Cardiac fibroblast (primary cell): ENCODE results near the gene ARTN.
A peak's percentile ranks its signal among the peaks of the same experiment; 100 is the strongest.

Experiments
- DNase-seq, 2 donors: peaks; one replicate each; pipeline versions ENCODE4 v3.0.0 to v3.0.0-alpha.2; 2010; ENCODE audit warnings: low read depth in 2 of 2
- H3K4me3 ChIP-seq, 2 donors: replicated peaks in 1 of 2; 1 replicate in 1 of 2; 2 replicates in 1 of 2; pipeline ENCODE4 v1.5.1; 2011; ENCODE audit warnings: low read depth in 2 of 2, low read length in 2 of 2, mild to moderate bottlenecking in 2 of 2, moderate library complexity in 1 of 2
- TF ChIP-seq, protein P1 (sequence below): IDR thresholded peaks from one replicate; pipeline ENCODE4 v1.5.1; 2011; ENCODE audit warnings: low read depth, mild to moderate bottlenecking, low read length, inconsistent platforms

ARTN gene

DNA sequence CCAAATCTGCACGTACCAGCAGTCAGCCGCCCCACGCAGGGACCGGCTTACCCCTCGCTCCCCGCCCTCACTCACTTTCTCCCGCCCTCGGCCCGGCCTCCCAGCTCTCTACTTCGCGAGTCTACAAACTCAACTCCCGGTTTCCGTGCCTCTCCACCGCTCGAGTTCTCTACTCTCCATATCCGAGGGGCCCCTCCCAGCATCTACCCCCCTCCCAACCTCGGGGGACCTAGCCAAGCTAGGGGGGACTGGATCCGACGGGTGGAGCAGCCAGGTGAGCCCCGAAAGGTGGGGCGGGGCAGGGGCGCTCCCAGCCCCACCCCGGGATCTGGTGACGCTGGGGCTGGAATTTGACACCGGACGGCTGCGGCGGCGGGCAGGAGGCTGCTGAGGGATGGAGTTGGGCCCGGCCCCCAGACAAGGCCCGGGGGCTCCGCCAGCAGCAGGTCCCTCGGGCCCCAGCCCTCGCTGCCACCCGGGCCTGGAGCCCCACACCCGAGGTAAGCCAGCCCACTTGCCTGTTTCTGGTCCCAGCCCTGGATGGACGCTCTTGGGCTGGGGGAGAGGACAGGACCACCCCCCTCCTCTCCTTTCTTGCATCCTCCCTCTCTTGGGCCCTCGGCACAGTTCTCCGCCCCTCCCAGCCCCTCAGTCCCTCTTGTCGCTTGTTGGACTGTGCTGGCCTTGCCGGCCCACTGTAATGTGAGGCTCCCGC lies at the start of gene ARTN:
Gene ARTN (plus strand): TSS at position 416 of the 715 bp plus-strand sequence. CDS start 1,856 bp downstream, outside the sequence.
- TF ChIP-seq, protein P1, sequence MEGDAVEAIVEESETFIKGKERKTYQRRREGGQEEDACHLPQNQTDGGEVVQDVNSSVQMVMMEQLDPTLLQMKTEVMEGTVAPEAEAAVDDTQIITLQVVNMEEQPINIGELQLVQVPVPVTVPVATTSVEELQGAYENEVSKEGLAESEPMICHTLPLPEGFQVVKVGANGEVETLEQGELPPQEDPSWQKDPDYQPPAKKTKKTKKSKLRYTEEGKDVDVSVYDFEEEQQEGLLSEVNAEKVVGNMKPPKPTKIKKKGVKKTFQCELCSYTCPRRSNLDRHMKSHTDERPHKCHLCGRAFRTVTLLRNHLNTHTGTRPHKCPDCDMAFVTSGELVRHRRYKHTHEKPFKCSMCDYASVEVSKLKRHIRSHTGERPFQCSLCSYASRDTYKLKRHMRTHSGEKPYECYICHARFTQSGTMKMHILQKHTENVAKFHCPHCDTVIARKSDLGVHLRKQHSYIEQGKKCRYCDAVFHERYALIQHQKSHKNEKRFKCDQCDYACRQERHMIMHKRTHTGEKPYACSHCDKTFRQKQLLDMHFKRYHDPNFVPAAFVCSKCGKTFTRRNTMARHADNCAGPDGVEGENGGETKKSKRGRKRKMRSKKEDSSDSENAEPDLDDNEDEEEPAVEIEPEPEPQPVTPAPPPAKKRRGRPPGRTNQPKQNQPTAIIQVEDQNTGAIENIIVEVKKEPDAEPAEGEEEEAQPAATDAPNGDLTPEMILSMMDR, result no peak
- H3K4me3 ChIP-seq, result peak within 1 kb of the TSS; percentile 39 to 43
- peak in 1 of 2 donors; percentile 6 for DNase-seq

DNA sequence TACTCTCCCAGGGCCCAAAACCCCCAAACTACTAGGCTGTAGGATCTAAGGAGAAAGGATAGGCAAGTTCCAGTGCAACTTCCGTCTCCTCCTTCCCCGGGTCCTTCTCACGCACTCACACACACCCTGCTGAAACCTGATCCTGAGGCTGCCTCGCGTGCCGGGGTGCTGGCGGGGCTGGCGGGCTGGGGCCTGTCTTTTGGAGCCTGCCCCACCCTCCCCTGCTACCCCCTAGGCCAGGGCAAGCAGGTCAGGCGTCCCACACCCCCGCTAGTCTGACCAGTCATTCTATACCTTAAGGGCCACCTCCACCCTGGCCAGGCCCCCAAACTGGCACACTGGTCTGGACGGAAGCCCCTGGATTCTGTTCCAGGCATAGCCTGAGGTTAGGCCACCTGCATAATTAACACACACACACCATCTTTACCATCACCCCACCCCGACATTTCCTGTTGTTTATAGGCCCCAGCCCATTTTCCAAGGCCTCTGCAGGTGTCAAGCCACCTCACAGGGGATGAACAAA lies 48.3 kb upstream of the ARTN start:
- TF ChIP-seq, protein P1, result no peak
- no peak overlapping the region for H3K4me3 ChIP-seq
- no peak for DNase-seq

DNA sequence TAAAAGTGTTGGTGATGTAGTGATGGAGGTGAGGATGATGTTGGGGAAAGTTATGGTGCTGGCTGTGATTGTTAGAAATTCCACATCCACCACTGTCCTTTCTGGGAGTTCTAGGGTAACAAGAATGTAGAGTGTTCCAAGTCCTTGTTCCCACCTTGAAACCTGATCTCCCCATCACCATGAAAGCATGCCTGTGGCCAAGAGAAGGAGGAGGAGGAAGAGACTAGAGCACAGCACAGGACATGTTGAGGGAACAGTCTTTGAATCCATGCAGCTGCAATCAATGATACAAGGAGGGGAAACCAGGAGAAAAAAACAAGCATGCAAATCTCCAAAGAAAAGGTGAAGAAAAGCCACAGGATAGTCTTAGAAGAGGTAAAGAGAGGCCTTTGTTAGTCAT lies 45.9 kb upstream of the ARTN start:
- no peak for DNase-seq
- H3K4me3 ChIP-seq, result no peak overlapping the region
- TF ChIP-seq, protein P1, result no peak

GRCh38 chr1:43890815-43891214 lies 42.8 kb upstream of the ARTN start:
- TF ChIP-seq, protein P1, result no peak
- DNase-seq, result peak in 1 of 2 donors; percentile 29
- H3K4me3 ChIP-seq, result no peak overlapping the region

DNA sequence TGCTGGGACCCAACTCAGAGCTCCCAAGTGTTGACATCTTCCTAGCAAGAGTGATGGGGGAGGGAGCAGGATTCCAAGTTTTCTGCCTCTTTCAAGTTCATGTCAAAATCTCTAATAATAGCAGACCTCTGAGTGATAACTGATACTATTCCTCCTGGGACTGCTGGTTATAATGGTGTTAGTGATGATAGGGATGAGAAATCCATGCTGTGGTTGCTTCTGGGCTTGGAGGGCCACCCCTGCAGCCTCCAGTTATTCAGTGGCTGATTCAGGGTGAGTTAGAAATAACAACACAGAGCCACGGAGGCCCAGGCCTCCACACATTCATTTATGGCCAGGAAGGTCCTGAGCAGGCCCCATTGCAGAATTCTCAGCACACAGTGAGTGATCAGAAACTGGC lies 40.6 kb upstream of the ARTN start:
- TF ChIP-seq, protein P1, result no peak
- H3K4me3 ChIP-seq, result no peak overlapping the region
- DNase-seq, result peak; percentile 22 to 38

DNA sequence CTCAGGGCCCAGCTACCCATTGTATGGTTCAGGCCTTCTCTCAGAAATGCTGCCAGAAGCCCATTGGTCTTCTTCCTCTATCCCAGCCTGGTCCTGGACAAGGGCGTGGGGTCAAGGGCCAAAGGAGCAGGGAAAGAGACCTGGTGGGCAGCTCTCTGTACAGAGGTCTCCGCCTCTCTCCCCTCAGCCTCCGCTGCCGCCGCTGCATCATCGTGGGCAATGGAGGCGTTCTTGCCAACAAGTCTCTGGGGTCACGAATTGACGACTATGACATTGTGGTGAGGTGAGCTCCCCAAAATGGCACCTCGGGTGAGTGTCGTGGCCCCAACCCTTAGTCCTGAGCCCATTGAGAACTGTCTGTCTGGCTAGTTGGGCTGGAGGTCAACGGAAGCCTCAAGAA lies 34.6 kb upstream of the ARTN start:
- DNase-seq, result no peak
- H3K4me3 ChIP-seq, result no peak overlapping the region
- TF ChIP-seq, protein P1, result no peak

- TF ChIP-seq, protein P1, result no peak
- no peak for DNase-seq
- H3K4me3 ChIP-seq, result no peak overlapping the region
Observed at GRCh38 chr1:43900386-43900785, 33.2 kb upstream of the ARTN start.
